HG03025 (cell line): ENCODE results near the gene UQCC5.
A peak's percentile ranks its signal among the peaks of the same experiment; 100 is the strongest.

ENCODE experiments used
- ATAC-seq: cut with Tn5 transposase; IDR thresholded peaks from one replicate; pipeline ENCODE4 v1.9.1; 2021; ENCODE audit warnings: mild to moderate bottlenecking, moderate library complexity; ENCODE audit not compliant: unreplicated experiment, low FRiP score

Gene UQCC5, protein sequence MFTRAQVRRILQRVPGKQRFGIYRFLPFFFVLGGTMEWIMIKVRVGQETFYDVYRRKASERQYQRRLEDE

DNA sequence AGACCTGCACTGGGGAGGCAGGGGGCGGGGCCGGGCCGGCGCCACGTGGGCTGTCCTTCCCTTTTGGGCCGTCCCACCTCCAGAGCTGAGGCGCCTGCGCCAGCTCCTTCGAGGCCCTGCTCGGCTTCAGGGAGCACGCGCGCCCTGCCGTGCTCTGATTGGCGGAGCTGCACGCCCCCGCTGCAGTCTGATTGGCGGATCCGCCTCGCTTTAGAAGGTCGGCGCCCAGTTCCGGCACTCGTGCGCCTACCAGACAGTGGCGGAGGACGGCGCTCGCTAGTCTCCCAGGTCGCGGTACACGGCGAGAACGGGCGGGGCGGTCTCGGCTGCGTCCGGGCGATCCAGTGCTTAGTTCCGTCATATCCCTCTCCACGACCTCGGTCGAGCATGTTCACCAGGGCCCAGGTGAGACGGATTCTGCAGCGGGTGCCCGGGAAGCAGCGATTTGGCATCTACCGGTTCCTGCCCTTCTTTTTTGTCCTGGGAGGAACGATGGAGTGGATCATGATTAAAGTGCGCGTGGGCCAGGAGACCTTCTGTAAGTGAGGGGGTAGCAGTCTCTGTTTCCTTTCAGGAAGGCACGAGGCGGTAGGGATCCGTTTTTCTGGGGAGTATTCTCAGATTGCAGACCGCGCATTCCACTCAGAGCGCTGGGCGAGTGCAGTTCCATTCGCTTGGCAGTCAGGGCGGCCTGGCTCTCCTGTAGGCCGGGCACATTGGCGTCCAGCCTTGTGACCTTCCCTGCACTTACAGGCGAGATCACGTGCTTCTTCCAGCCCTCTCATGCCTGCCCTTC, at the start of gene UQCC5:
Gene UQCC5 (plus strand): TSS at position 237 of the 796 bp plus-strand sequence. CDS start 151 bp downstream, at position 388.
- ATAC-seq = peak; percentile 86

DNA sequence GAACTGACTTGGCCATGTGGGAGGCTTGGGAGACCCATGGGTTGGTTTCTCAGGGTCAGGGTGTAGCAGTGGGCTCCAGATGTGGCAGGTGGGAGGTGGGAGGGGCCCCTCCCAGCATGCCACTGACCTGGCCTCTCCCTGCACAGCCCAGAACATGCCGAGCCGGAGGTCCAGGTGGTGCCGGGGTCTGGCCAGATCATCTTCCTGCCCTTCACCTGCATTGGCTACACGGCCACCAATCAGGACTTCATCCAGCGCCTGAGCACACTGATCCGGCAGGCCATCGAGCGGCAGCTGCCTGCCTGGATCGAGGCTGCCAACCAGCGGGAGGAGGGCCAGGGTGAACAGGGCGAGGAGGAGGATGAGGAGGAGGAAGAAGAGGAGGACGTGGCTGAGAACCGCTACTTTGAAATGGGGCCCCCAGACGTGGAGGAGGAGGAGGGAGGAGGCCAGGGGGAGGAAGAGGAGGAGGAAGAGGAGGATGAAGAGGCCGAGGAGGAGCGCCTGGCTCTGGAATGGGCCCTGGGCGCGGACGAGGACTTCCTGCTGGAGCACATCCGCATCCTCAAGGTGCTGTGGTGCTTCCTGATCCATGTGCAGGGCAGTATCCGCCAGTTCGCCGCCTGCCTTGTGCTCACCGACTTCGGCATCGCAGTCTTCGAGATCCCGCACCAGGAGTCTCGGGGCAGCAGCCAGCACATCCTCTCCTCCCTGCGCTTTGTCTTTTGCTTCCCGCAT, 49.2 kb upstream of the UQCC5 start:
- no peak for ATAC-seq

GRCh38 chr3:52487788-52488691, 48.4 kb upstream of the UQCC5 start:
- no peak for ATAC-seq

GRCh38 chr3:52488746-52489145, 47.7 kb upstream of the UQCC5 start:
- no peak for ATAC-seq

DNA sequence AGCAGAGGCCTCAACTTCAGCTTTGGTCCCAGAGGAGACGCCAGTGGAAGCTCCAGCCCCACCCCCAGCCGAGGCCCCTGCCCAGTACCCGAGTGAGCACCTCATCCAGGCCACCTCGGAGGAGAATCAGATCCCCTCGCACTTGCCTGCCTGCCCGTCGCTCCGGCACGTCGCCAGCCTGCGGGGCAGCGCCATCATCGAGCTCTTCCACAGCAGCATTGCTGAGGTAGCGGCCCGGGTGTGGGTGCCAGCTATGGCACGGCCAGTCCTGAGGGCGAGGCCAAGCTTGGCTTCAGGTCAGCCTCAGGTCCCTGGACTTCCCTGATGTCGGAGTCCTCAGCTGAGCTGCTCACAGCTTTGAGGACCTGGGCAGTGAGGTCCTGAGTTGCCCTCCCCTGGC, 47.0 kb upstream of the UQCC5 start:
- no peak for ATAC-seq

DNA sequence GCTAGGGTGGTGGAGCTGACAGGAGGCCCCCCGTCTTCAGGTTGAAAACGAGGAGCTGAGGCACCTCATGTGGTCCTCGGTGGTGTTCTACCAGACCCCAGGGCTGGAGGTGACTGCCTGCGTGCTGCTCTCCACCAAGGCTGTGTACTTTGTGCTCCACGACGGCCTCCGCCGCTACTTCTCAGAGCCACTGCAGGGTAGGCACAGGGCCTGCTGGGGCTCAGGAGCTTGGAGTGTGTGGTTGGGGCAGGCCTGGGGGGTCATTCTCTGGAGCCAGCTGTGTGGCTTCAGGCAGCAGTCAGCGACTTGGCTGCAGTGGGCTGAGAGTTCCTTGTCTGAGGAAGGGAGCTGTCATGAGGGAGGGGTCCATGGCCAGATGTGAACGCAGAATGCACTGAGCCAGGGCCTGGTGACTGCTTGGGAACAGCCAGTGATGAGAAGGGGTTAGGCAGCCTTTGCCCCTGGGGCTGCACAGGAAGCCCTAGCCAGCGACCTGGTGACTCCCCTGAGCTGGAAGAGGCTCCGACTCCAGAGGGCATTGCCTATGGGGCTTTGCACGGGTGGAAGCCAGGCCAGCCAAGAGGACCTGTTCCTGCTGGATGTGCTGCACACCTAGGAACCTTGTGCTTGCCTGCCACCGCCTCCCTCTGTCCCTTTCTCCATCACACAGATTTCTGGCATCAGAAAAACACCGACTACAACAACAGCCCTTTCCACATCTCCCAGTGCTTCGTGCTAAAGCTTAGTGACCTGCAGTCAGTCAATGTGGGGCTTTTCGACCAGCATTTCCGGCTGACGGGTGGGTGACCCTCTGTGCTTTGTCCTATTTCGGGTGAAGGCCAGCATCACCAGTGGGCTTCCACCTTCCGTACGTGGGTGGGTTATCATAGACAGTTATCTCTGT, 46.1 kb upstream of the UQCC5 start:
- ATAC-seq = no peak

DNA sequence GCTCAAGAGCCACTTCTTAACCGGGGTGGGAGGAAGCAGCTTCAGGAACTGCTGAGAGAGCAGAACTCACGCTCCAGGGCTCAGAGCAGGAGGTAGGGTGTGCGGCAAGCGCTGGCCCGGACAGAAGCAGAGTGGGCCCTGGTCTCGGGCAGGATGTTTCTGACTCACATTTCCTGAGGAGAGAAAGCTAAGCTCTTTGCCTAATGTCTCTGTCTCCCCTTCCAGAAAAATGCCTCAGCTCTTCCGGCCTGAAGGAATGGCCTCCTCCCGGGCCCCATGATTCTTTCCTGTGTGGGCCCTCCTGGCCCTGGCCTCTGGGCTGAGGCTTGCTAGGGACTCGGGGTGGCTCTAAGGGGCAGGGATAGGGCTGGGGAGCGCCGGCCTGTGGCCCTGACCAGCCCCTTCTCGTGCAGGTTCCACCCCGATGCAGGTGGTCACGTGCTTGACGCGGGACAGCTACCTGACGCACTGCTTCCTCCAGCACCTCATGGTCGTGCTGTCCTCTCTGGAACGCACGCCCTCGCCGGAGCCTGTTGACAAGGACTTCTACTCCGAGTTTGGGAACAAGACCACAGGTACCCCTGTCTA, 45.4 kb upstream of the UQCC5 start:
- no peak for ATAC-seq

DNA sequence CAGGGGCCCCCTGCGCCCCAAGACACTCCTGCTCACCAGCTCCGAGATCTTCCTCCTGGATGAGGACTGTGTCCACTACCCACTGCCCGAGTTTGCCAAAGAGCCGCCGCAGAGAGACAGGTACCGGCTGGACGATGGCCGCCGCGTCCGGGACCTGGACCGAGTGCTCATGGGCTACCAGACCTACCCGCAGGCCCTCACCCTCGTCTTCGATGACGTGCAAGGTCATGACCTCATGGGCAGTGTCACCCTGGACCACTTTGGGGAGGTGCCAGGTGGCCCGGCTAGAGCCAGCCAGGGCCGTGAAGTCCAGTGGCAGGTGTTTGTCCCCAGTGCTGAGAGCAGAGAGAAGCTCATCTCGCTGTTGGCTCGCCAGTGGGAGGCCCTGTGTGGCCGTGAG, 44.3 kb upstream of the UQCC5 start:
- ATAC-seq = no peak

DNA sequence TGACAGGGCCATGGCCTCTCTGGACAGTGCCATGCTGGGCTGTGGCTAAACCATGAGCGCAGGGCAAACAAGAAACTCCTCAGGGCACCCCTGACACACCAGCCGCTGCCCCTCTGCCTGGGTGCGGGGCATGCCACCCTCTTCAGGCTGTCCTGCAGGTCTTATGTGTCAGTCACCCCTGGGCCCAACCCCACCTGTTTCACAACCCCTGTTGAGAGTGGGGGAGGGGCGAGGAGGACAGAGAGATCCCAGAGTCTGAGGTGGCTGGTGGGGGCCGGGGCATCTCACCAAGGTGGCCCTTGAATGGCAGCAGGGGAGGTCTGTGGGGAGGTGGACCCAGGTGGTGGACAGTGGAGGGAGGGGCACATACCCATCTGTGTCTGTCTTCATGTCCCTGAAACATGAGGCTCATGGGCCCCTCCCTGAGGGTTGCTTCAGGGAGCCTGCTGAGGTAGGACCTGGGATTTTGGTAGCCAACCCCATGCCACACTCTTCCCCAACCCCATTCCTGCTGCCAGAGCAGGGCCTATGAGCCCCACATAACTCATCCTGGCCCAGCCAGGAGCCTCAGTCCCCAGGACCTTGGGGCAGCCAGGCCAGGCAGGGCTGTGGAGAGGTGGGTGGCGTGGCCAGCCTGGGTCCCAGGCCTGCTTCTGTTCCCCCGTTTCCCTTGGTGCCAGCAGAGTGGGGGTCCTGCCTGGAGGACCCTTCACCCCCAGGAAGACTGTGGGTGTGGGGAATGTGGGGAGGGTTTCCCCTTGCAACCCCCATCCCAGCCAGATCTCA, 43.0 kb upstream of the UQCC5 start:
- no peak for ATAC-seq

DNA sequence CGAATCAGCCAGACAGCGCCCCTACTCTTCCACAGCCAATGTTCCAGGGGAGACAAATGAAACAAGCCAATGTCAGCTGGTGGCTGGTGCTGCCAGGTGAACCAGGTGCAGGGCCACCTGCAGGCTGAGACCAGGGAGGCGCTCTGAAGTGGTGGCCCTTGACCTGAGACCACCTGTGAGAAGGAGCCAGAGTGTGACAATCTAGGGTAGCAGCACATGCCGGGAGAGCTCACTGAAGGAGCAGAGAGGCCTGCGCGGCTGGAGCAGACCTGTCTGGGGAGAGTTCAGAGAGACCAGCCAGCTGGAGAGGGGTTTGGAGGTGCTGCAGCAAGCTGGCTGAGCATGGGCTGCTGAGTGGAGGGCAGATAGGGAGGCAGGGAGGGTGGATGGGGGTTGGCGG, 42.0 kb upstream of the UQCC5 start:
- ATAC-seq = no peak

GRCh38 chr3:52494886-52495495, 41.4 kb upstream of the UQCC5 start, which contains the start of gene STAB1:
Gene STAB1, plus strand, starts transcription at chr3:52495338. Its CDS starts 76 bp downstream, at chr3:52495414.
- no peak for ATAC-seq

DNA sequence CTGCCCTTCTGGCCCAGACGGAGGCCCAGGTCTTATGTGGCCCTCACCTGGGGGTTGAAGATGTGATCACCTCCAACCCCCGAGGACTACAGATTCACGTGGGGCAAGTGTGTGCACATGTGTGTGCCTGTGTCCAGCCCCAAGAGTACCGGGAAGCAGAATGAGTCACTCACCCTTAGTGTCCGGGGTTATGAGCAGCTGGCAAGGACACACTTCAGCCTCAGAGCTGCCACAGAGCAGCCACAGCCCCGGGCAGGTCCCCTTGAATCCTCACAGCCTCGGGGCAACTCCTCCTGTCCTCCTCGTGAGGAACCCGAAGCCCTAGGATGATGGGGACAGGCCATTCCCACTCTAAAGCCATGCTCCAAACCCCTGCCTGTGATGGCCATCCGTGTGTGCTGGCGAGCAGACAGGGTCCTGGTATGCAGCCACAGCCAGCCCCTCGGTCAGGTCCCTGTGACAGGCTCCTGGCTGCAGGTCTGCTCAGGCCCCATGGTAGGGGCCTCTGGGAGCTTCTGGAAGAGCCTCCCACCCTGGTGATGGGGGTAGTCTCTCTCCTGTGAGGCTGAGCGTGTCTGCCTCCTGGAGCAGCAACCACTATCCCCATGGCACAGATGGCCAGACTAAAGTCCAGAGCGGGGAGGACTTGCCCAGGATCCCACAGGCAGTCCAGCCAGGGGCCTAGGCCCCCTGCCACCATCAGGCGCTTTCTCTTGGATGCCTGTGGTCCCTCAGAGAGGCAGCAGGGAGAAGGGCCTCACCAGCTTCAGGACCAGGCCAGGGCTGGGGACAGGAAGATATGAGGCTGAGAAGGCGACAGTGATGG, 40.4 kb upstream of the UQCC5 start:
- ATAC-seq = no peak

- ATAC-seq = no peak
Observed at GRCh38 chr3:52498137-52499054, 38.0 kb upstream of the UQCC5 start.

DNA sequence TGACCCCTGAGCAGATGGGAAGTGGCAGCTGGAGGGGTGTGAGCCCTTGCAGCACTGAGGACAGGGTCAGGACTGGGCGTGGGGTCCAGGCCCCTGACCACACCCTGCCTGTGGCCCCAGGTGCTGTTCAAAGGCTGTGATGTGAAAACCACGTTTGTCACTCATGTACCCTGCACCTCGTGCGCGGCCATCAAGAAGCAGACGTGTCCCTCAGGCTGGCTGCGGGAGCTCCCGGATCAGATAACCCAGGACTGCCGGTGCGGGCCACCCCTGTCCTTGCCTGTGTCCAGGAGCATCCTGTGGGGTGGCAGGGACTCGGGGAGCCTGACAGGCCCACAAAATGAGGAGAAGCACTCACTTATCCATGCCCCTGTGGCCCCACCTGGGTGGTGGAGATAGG, 35.4 kb upstream of the UQCC5 start:
- no peak for ATAC-seq

GRCh38 chr3:52502001-52502400, 34.4 kb upstream of the UQCC5 start:
- ATAC-seq = no peak

GRCh38 chr3:52502808-52503350, 33.5 kb upstream of the UQCC5 start:
- no peak for ATAC-seq
